HG03469 (cell line): ENCODE results near the gene ATXN2.
"Not testable (repeated sequence)": the region's sequence is repeated elsewhere in the genome, so short reads cannot be mapped to it uniquely, and the experiment has no call there.

Source experiments
- ATAC-seq: cut with Tn5 transposase; IDR thresholded peaks from one replicate; pipeline ENCODE4 v1.9.1; 2021; ENCODE audit warnings: mild to moderate bottlenecking, moderate library complexity, moderate number of reproducible peaks; ENCODE audit not compliant: unreplicated experiment

Gene ATXN2

DNA sequence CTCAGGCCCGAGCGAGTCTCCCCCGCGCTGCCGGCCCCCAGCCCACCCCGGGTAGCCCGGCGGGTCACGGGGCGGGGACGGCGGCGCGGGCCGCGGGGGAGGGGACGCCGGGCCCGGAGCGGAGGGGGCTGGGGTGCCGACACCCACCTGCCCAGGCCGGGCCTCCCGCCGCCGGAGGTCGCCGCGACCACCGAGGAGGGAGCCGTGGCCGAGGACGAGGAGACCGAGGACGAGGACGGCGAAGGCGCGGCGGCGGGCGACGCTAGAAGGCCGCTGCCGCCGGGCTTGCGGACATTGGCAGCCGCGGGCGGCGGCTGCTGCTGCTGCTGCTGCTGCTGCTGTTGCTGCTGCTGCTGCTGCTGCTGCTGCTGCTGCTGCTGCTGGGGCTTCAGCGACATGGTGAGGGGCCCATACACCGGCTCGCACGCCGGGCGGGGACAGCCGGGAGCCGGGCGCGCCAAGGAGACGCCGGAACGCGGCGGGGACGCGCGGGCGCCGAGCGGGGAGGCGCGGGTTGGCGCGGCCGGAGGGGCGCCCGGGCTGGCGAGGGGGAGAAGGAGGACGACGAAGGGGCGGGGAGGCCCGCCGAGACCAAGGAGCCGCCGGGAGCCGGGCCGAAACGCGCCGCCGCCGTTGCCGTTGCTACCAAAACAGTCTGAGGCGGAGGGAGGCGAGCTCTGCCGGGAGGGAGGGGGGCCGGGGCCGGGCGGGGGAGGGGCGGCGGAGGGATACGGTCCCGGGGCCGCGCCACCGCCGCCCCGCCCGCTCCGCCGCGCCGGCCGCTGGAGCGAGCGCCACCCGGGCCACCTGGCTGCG lies at the start of gene ATXN2:
TSS of gene ATXN2 (minus strand) at position 679 of the 816 bp plus-strand sequence. CDS start at position 398, 281 bp downstream.
- ATAC-seq = peak; percentile 24

DNA sequence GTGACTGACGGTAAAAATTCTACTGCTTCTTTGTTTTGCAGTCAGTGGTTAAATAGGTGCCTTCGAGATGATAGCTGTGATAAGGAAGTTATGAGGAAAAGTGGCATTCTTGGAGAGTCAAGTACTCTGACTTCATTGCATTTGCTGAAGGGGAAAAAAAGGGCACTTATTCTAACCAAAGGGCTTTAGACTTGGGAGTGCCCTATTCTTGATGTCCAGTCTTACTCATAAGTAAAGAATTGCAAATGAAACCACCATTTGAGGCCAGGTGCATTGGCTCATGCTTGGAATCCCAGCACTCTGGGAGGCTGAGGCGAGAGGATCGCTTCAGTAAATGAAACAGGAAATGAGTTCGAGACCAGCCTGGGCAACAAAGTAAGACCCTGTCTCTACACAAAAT lies 46.3 kb upstream of the ATXN2 start:
- no peak for ATAC-seq

DNA sequence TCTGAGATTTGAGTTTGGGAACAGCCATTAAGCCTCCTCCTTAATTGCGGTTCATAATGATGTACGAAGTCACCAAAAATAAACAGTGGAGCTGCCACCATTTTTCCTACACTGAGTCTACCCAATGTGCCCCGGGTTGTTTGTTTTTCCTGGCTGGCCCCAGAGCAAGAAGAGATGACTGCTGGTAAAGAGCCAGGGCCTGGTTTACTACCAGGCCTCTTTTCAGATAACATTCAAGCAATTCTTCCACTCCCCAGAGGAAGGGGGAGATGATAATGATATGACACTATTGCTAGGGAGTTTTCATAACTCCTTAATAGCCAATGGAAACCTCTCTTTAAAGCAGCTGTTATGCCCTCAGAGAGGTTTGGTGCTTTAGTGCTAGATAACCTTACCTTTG lies 44.3 kb upstream of the ATXN2 start:
- ATAC-seq = no peak

DNA sequence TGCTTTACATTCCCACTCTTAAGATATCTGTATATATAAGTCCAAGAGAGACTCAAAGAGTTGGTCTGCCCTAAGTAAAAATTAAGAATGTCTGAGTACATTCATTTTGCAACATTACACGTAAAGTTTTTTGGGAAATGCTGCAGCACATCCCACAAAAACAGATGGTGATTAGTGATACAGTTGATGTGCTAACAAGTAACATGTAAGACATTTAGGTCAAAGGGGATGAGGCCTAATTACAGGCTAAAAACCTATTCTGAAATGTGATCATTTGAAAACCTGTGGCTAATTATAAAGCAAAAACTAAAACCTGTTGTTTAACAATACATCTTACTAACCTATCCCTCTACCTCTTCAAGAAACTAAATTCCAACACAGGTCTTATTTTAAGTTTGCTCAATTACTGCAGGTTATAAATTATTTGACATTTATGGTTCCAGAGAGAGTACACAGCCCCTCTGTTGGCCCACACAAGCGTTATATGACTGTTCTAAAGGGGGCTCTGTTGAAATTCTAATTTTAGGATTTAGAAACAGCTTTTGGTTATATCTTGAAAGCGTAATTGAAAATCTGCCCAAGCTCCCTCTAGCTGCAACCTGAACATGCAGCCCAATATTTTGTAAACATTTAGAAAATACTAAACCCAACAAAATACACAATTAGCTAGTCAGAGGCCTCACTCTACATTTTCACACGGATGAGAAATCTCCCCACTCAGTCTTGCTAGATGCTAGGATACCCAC lies 43.7 kb upstream of the ATXN2 start:
- no peak for ATAC-seq

- ATAC-seq = no peak
Measured at GRCh38 chr12:111640506-111640905, 41.4 kb upstream of the ATXN2 start.

DNA sequence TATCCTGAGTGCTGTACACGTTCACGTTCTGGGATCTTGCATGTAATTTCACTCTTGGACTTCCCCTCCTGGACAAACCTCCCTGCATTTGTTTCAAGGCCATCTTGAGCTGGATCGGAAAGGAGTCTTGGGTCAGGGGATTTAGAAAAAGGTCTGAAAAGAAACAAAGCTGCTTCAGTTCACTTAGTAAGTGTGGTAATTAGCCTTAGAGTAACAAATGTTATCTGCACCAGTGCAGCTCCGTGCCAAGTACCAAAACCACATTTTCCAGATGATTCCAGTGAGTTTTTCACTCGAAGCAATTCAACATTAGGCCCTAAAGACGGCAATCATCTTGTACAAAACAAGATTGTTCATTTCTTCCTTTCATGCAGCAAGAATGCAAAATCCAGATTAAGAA lies 39.4 kb upstream of the ATXN2 start:
- ATAC-seq = no peak

DNA sequence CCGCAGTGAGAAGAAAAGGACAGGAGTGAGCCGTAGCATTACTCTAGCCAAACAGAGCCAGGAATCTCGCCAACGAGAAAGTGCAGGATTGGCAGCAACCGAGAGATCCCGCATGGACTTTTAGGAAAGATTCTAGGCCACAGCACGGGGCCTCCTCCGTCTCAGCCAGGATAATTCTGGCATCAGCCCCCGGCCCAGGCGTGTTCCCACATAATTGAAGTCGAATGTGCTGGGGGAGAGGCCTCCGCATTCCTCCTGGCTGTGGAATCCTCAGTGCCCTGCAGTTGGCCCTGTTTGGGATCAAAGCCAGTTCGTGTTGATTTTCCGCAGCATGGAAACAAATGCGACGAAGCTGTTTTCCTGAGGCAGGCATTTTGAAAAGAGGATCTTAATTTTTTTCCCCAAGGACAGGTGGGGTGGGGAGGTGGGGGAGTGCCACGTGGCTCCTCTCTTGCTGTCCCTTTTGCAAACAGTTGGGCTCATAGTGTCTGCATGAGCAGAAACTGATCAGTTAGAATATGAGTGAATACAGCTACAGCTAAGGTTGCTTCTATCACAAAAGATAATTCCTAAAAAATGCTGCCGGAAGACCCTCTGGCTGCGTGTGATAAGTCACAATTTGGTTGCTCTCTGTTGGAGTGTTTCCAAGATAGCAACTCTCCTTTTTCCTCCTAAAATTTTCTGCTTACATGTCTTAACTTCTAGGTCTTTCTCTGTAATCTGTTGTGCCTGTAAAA lies 37.3 kb upstream of the ATXN2 start:
- ATAC-seq = no peak

DNA sequence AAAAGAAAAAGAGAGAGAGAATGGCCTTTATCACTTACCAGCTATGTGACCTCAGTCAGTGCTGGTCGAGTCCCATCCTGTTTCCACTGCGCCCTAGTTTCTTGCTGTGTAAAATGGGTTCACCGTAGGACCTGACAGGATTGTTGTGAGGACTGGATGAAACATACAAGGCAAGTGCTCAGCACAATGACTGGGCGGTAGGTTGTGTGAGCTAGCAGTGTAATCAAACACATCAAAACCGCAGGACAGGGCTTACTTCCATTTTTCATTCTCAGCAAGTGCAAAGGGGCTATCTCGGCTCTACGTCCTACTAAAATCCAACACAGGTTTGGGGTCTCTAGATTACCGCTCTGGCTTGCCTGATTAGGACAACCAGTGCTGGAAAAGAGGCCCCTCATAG lies 36.4 kb upstream of the ATXN2 start:
- no peak for ATAC-seq

DNA sequence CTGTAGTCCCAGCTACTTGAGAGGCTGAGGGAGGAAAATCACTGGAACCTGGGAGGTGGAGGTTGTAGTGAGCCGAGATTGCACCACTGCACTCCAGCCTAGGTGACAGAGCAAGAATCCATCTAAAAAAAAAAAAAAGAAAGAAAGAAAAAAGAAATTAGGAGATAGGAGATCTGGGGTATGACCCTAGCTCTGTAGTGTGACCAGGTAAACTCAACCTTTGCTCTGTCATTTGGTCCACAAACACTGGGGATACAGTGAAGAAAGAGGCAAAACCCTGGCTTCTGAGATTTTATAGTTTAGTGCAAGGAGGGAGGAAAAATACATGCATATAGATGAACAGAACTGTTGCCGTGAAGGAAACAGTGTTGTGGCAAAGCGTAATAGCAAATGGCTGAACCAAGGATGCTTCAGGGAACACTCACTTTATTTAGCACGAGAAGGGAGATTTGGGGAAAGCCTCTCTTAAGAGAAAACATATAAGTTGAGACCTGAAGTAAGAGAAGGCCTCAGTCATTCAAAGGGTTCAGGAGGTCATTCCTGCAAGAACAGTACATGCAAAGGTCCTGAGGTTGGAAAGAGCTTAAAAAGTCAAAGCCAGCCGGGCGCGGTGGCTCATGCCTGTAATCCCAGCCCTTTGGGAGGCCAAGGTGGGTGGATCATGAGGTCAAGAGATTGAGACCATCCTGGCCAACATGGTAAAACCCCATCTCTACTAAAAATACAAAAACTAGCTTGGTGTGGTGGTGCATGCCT lies 29.6 kb upstream of the ATXN2 start:
- no peak for ATAC-seq

DNA sequence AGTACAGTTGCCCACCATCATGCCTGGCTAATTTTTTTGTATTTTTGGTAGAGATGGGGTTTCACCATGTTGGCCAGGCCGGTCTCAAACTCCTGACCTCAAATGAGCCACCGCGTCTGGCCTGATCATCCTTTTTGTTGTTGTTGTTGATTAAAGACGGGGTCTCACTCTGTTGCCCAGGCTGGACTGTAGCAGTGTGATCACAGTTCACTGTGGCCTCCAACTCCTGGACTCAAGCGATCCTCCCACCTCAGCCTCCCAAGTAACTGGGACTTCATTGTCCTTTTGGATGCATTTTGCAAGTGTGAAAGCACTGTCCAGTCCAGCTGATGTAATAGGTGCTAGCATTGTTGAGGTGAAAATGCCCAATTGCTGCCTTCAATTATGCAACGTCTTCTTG lies 27.1 kb upstream of the ATXN2 start:
- ATAC-seq = no peak

- ATAC-seq = no peak
Measured at GRCh38 chr12:111624540-111624939, 25.4 kb upstream of the ATXN2 start.

- ATAC-seq = not testable (repeated sequence)
Measured at GRCh38 chr12:111617841-111618240, 18.7 kb upstream of the ATXN2 start.

DNA sequence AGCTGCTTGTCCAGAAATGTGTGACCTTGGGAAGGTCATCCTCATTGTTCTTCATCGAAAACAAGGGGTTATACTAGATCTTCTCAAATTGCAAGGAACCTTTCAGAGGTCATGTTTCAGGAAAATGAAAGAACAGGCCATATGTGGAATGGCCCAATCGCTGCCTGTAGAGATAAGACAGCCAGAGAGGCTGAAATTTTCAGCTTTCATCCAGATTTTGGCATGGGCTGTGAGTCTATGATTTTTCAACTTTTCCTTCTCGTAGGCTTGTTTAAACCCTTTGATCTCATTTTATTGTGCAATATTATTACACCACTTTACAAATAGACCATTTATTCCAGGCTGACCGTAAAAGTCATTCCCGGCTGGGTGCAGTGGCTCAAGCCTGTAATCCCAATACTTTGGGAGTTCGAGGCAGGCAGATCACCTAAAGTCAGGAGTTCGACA lies 17.1 kb upstream of the ATXN2 start:
- no peak for ATAC-seq

- ATAC-seq = no peak
Measured at GRCh38 chr12:111607239-111607638, 8.1 kb upstream of the ATXN2 start.

DNA sequence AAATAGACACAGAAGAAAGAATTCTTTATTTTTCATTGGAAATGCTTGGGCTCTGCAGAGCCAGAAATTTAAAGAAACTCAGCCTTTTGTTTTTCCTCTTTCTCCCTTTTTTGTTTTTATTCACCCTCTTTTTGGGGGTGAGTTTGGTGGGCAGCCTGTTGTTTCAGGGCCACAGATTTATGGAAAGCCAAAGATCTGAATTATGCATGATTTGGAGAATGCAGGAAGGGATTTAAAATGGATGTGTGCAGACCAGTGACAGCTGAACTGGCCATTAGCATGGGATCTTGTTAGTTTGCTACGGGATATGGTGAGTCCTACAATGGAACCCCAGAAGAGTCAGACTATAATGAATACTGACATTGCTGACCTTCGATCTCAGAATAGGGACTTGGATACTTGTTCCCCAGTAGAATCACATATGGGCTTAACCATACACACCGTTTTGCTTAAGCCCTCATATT lies 7.7 kb upstream of the ATXN2 start:
- ATAC-seq = no peak

- ATAC-seq = no peak
Measured at GRCh38 chr12:111605911-111606766, 7.0 kb upstream of the ATXN2 start.

- not testable (repeated sequence) for ATAC-seq
Measured at GRCh38 chr12:111602857-111603256, 3.7 kb upstream of the ATXN2 start.

DNA sequence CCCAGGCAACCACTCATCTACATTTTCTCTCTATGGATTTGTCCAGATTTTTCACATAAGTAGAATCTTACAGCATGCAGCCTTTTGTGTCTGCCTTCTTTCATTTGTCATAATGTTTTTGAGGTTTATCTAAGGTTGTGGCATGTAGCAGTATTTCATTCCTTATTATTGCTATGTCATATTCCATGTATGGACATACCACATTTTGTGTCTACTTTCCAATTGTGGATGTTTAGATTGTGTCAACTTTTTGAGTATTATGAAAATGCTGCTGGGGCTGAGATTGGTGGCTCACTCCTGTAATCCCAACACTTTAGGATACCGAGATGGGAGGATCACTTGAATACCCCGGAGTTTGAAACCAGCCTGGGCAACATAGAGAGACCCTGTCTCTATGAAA lies 3.2 kb upstream of the ATXN2 start:
- ATAC-seq = no peak

DNA sequence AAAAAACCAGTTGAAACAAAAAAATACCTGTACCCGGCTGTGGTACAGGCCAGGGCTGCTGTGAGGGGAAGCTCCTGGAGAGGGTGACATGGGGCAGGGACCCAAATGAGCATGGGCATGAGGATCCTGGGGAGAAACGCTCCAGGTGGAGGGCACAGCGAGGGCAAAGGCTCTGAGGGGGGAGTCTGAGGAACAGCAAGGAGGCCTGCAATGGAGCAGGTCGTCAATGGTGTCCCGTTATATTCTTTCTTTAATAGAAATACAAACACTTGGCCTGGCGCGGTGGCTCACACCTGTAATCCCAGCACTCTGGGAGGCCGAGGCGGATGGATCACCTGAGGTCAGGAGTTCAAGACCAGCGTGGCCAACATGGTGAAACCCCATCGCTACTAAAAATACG lies 1.9 kb upstream of the ATXN2 start:
- ATAC-seq = not testable (repeated sequence)

- ATAC-seq = no peak
Measured at GRCh38 chr12:111600205-111600642, 1.1 kb upstream of the ATXN2 start.
